Mesenchymal stem cell (in vitro differentiated cells and primary cell): Measurements from ENCODE around the gene NDUFB7.
"Not testable (repeated sequence)": the region's sequence is repeated elsewhere in the genome, so short reads cannot be mapped to it uniquely, and the experiment has no call there.

Source experiments
- DNase-seq: peaks from one replicate; pipeline ENCODE4 v3.0.0-alpha.2; 2013
- H2AFZ ChIP-seq: one replicate; pipeline ENCODE4 v1.6.1; 2013; ENCODE audit warnings: low read depth, mild to moderate bottlenecking, control low read depth, inconsistent platforms, low read length, moderate library complexity
- H2AK5ac ChIP-seq: 2 replicates; pipeline ENCODE4 v1.6.1; 2013; ENCODE audit warnings: low read length, moderate library complexity, mild to moderate bottlenecking, inconsistent platforms; ENCODE audit not compliant: severe bottlenecking
- H2BK120ac ChIP-seq: one replicate; pipeline ENCODE4 v1.6.1; 2013; ENCODE audit warnings: low read depth, mild to moderate bottlenecking, inconsistent platforms, low read length, moderate library complexity
- H2BK12ac ChIP-seq, 2 experiments: one replicate each; pipeline ENCODE4 v1.6.1; 2013; ENCODE audit warnings: inconsistent platforms in 2 of 2, low read length in 2 of 2, mild to moderate bottlenecking in 2 of 2, moderate library complexity in 2 of 2, control low read depth in 1 of 2
- H2BK15ac ChIP-seq: one replicate; pipeline ENCODE4 v1.6.1; 2013; ENCODE audit warnings: mild to moderate bottlenecking, low read depth, inconsistent platforms; ENCODE audit not compliant: poor library complexity, severe bottlenecking
- H2BK5ac ChIP-seq: 2 replicates; pipeline ENCODE4 v1.6.1; 2013; ENCODE audit warnings: low read depth, mild to moderate bottlenecking, low read length, control low read depth, inconsistent platforms; ENCODE audit not compliant: poor library complexity, severe bottlenecking
- H3K14ac ChIP-seq, 2 experiments: one replicate each; pipeline ENCODE4 v1.6.1; 2013; ENCODE audit warnings: inconsistent platforms in 2 of 2, low read length in 2 of 2, control low read depth in 1 of 2, mild to moderate bottlenecking in 1 of 2, moderate library complexity in 1 of 2
- H3K18ac ChIP-seq, 2 experiments: one replicate each; pipeline ENCODE4 v1.6.1; 2013; ENCODE audit warnings: inconsistent platforms in 2 of 2, low read length in 2 of 2, control low read depth in 1 of 2, low read depth in 1 of 2, mild to moderate bottlenecking in 1 of 2
- H3K23ac ChIP-seq, 2 experiments: one replicate each; pipeline ENCODE4 v1.6.1; 2013; ENCODE audit warnings: inconsistent platforms in 2 of 2, low read length in 2 of 2, mild to moderate bottlenecking in 2 of 2, moderate library complexity in 2 of 2, control low read depth in 1 of 2
- H3K27ac ChIP-seq: 2 replicates; pipeline ENCODE4 v1.5.1; 2013; ENCODE audit warnings: mild to moderate bottlenecking, moderate library complexity, low read length, control low read depth, inconsistent platforms; ENCODE audit not compliant: poor library complexity, severe bottlenecking
- H3K27me3 ChIP-seq, 2 experiments: 2 replicates each; pipeline versions ENCODE4 v1.6.1 to v1.7.0; 2013; ENCODE audit warnings: low read length in 2 of 2, mild to moderate bottlenecking in 2 of 2, moderate library complexity in 2 of 2, control low read depth in 1 of 2, inconsistent platforms in 1 of 2; ENCODE audit not compliant: control insufficient read depth in 1 of 2, insufficient read depth in 1 of 2
- H3K36me3 ChIP-seq, 2 experiments: 2 replicates each; pipeline versions ENCODE4 v1.6.1 to v1.7.0; 2013; ENCODE audit warnings: low read length in 2 of 2, control low read depth in 1 of 2, inconsistent platforms in 1 of 2, low read depth in 1 of 2, mild to moderate bottlenecking in 1 of 2; ENCODE audit not compliant: insufficient read depth in 2 of 2, control insufficient read depth in 1 of 2
- H3K4ac ChIP-seq, 2 experiments: one replicate each; pipeline ENCODE4 v1.6.1; 2013; ENCODE audit warnings: inconsistent platforms in 2 of 2, low read length in 2 of 2, mild to moderate bottlenecking in 2 of 2, moderate library complexity in 2 of 2, control low read depth in 1 of 2, low read depth in 1 of 2
- H3K4me1 ChIP-seq: 2 replicates; pipeline ENCODE4 v1.6.1; 2013; ENCODE audit warnings: low read depth, low read length, control low read depth; ENCODE audit not compliant: control insufficient read depth, insufficient read depth
- H3K4me2 ChIP-seq: 2 replicates; pipeline ENCODE4 v1.6.1; 2013; ENCODE audit warnings: low read length, mild to moderate bottlenecking, inconsistent platforms; ENCODE audit not compliant: poor library complexity, severe bottlenecking
- H3K4me3 ChIP-seq, 2 experiments: 2 replicates each; pipeline versions ENCODE4 v1.5.1 to v1.7.0; 2013; ENCODE audit warnings: low read length in 2 of 2, mild to moderate bottlenecking in 2 of 2, control low read depth in 1 of 2, low read depth in 1 of 2; ENCODE audit not compliant: insufficient read depth in 1 of 2
- H3K79me1 ChIP-seq: replicated peaks from 2 replicates; pipeline ENCODE4 v1.6.1; 2013; ENCODE audit warnings: mild to moderate bottlenecking, control low read depth, low read length, inconsistent platforms; ENCODE audit not compliant: poor library complexity, severe bottlenecking
- H3K9ac ChIP-seq: 2 replicates; pipeline ENCODE4 v1.7.0; 2013; ENCODE audit warnings: mild to moderate bottlenecking, low read length, moderate library complexity
- H3K9me3 ChIP-seq: 2 replicates; pipeline ENCODE4 v1.7.0; 2013; ENCODE audit warnings: mild to moderate bottlenecking, low read length; ENCODE audit not compliant: control insufficient read depth
- H4K8ac ChIP-seq: one replicate; pipeline ENCODE4 v1.6.1; 2013; ENCODE audit warnings: inconsistent platforms, mild to moderate bottlenecking, low read length, moderate library complexity
- H4K91ac ChIP-seq: one replicate; pipeline ENCODE4 v1.6.1; 2013; ENCODE audit warnings: mild to moderate bottlenecking, low read length, inconsistent platforms
- WGBS: methylation state at CpG from one replicate; pipeline ENCODE4 v1.1.7; 2013; ENCODE audit warnings: mixed read lengths; 5-methylcytosine and 5-hydroxymethylcytosine counted together

NDUFB7 gene

DNA sequence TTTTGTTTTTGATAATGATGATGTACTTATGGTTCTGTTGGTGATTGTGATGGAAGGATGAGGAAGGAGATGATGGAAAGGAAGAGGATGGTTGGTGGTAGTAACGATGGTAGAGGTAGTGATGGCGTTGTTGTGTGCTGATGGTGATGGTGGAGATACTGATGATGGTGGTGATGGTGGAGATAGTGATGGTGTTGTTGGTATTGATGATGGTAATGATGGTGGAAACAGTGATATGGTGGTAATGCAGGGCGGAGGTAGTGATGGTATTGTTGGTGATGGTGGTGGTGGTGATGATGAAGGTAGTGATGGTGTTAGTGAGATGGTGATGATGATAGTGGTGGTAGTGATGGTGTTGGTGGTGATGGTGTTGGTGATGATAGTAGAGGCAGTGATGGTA lies 23.7 kb upstream of the NDUFB7 start:
- Histone ChIP-seq H2AFZ (no peak overlapping the region), H3K9ac (no peak overlapping the region), H3K18ac (no peak overlapping the region), H3K27ac (no peak overlapping the region), H2BK5ac (no peak overlapping the region), H3K4me2 (no peak overlapping the region), H2AK5ac (no peak overlapping the region), H3K79me1 (no peaks in the 10 kb centered on the region), H3K4me3 (no peak overlapping the region), H3K4ac (no peak overlapping the region), H3K14ac (no peak overlapping the region), H3K36me3 (no peaks in the 10 kb centered on the region), H3K27me3 (no peaks in the 10 kb centered on the region), H4K8ac (no peak overlapping the region), H3K9me3 (peaks cover 8% of the 10 kb centered on the region), H3K4me1 (no peaks in the 10 kb centered on the region), H2BK120ac (no peak overlapping the region), H2BK15ac (no peak overlapping the region), H4K91ac (no peak overlapping the region), H3K23ac (no peak overlapping the region), H2BK12ac (no peak overlapping the region)
- WGBS, result 65% methylated on average over 3 of the region's 3 CpGs
- DNase-seq, result no peak

DNA sequence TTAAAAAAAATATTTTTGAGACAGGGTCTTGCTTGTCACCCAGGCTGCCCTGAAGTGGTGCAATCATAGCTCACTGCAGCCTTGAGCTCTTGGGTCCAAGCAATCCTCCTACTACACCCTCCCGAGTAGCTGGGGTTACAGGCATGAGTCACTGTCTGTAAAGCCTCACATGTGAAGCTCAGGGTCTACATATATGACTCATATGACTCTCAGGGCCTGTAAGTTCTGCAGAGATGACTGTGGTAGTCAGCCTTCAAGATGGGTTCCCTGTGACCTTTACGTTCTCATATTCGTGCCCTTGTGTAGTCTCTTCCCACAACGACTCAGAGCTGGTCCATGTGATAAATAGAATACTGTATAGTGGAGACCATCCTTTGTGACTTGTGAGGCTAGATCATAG lies 17.6 kb upstream of the NDUFB7 start:
- not testable (repeated sequence) for H3K4me1 ChIP-seq, H3K9ac ChIP-seq, H3K18ac ChIP-seq, H3K36me3 ChIP-seq, H4K8ac ChIP-seq, H3K23ac ChIP-seq, H3K9me3 ChIP-seq, H2BK15ac ChIP-seq, H2BK120ac ChIP-seq, H3K14ac ChIP-seq, H3K27me3 ChIP-seq, H3K4me3 ChIP-seq, H2AFZ ChIP-seq, H2BK12ac ChIP-seq, H3K79me1 ChIP-seq, H2BK5ac ChIP-seq, H3K27ac ChIP-seq, H2AK5ac ChIP-seq, H3K4me2 ChIP-seq, H4K91ac ChIP-seq, H3K4ac ChIP-seq
- WGBS, result no CpG with 5 or more reads among the region's 4 CpGs
- DNase-seq, result peak; percentile 9

GRCh38 chr19:14585187-14585586 lies 13.3 kb upstream of the NDUFB7 start:
- not testable (repeated sequence) for H3K4me1 ChIP-seq, H3K9ac ChIP-seq, H2AFZ ChIP-seq, H2BK5ac ChIP-seq, H3K4me3 ChIP-seq, H3K4ac ChIP-seq, H3K36me3 ChIP-seq, H3K9me3 ChIP-seq, H2BK15ac ChIP-seq, H3K18ac ChIP-seq, H4K8ac ChIP-seq, H3K4me2 ChIP-seq, H3K23ac ChIP-seq, H3K79me1 ChIP-seq, H4K91ac ChIP-seq, H3K14ac ChIP-seq, H2BK120ac ChIP-seq, H2AK5ac ChIP-seq, H3K27ac ChIP-seq, H2BK12ac ChIP-seq, H3K27me3 ChIP-seq
- WGBS, result 20% methylated on average over 1 of the region's 3 CpGs
- peak; percentile 64 for DNase-seq

DNA sequence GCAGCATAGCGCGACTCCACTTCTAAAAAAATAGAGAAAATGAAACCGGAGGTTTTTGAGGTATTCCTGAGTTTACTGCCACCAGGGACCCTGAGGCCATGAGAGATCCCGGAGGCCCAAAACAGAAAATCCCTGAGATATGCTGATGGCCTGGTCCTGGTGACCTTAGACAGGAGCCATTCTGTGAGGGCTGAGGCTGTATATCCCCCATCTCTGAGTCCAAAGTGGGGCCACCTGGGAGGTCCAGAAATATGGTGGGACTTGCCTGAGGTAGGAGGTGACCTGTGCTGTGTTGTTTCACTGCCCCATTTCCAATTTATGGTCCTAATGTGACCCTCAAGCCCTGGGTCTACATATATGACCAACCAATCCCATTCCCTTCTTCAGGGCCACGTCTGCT lies 12.5 kb upstream of the NDUFB7 start:
- not testable (repeated sequence) for H3K27me3 ChIP-seq, H3K4me2 ChIP-seq, H3K4me1 ChIP-seq, H3K36me3 ChIP-seq, H3K14ac ChIP-seq, H3K27ac ChIP-seq, H3K9me3 ChIP-seq, H3K4me3 ChIP-seq, H2AFZ ChIP-seq, H4K91ac ChIP-seq, H4K8ac ChIP-seq, H2BK15ac ChIP-seq, H2AK5ac ChIP-seq, DNase-seq, H2BK120ac ChIP-seq, H3K79me1 ChIP-seq, H2BK5ac ChIP-seq, H3K9ac ChIP-seq, H3K18ac ChIP-seq, H2BK12ac ChIP-seq, H3K4ac ChIP-seq, H3K23ac ChIP-seq
- WGBS, result 92% methylated on average over 4 of the region's 5 CpGs
